Fibroblast of pulmonary artery (primary cell): ENCODE results near the gene TGFB1.

Experiments
- DNase-seq: peaks from one replicate; pipeline ENCODE4 v3.0.0-alpha.2; 2010; ENCODE audit warnings: low read depth
- H3K4me3 ChIP-seq: replicated peaks from 2 replicates; pipeline ENCODE4 v1.5.1; 2011; ENCODE audit warnings: low read depth, mild to moderate bottlenecking, control low read depth, low read length, moderate library complexity
- CTCF ChIP-seq: IDR thresholded peaks from 2 replicates; pipeline ENCODE4 v1.5.1; 2011; ENCODE audit warnings: mild to moderate bottlenecking, control low read depth, low read length, inconsistent platforms; ENCODE audit errors: missing control alignments

Gene TGFB1

GRCh38 chr19:41308450-41309179, 45.1 kb downstream of the TGFB1 start:
- H3K4me3 ChIP-seq = peak overlapping the region; percentile 96
- TF ChIP-seq CTCF = peak; percentile 98
- peak; percentile 92 for DNase-seq

GRCh38 chr19:41307954-41308449, 45.7 kb downstream of the TGFB1 start:
- H3K4me3 ChIP-seq = no peak overlapping the region
- TF ChIP-seq CTCF = no peak
- no peak for DNase-seq

- no peak for TF ChIP-seq CTCF
- no peak overlapping the region for H3K4me3 ChIP-seq
- no peak for DNase-seq
Observed at GRCh38 chr19:41307090-41307875, 46.4 kb downstream of the TGFB1 start.

- no peak for DNase-seq
- no peak overlapping the region for H3K4me3 ChIP-seq
- TF ChIP-seq CTCF = no peak
Observed at GRCh38 chr19:41305927-41306793, 47.6 kb downstream of the TGFB1 start.

- no peak for DNase-seq
- H3K4me3 ChIP-seq = no peak overlapping the region
- no peak for TF ChIP-seq CTCF
Observed at GRCh38 chr19:41304706-41305483, 48.8 kb downstream of the TGFB1 start.

- DNase-seq = no peak
- TF ChIP-seq CTCF = no peak
- no peak overlapping the region for H3K4me3 ChIP-seq
Observed at GRCh38 chr19:41303954-41304353, 49.8 kb downstream of the TGFB1 start.
